Measurements from ENCODE around the gene CDC27. TPM values are rescaled to one million over a fixed set of nuclear protein-coding genes. Genes with fewer than 3 reads are reported as not detected.
"Not testable (repeated sequence)": the region's sequence is repeated elsewhere in the genome, so short reads cannot be mapped to it uniquely, and the experiment has no call there.

The CDC27 gene
- total and polyA plus RNA-seq, 9 donors: 20.5 to 76.8 (median 51.7) TPM

- intact Hi-C loops (cut with DNase I): no loop called here
- no peaks in the 10 kb centered on the region for H3K36me3 ChIP-seq
- no peaks in the 10 kb centered on the region for H3K4me1 ChIP-seq (ENCODE audit: insufficient read depth)
- no peak overlapping the region for H3K4me3 ChIP-seq
- H3K27ac ChIP-seq: no peak overlapping the region
- DNase-seq: no peak
- 87 to 88% (median 87%) methylated on average over 6 of the region's 6 CpGs for WGBS, 3 donors
- TF ChIP-seq, protein P1, sequence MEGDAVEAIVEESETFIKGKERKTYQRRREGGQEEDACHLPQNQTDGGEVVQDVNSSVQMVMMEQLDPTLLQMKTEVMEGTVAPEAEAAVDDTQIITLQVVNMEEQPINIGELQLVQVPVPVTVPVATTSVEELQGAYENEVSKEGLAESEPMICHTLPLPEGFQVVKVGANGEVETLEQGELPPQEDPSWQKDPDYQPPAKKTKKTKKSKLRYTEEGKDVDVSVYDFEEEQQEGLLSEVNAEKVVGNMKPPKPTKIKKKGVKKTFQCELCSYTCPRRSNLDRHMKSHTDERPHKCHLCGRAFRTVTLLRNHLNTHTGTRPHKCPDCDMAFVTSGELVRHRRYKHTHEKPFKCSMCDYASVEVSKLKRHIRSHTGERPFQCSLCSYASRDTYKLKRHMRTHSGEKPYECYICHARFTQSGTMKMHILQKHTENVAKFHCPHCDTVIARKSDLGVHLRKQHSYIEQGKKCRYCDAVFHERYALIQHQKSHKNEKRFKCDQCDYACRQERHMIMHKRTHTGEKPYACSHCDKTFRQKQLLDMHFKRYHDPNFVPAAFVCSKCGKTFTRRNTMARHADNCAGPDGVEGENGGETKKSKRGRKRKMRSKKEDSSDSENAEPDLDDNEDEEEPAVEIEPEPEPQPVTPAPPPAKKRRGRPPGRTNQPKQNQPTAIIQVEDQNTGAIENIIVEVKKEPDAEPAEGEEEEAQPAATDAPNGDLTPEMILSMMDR (IDR thresholded peaks at IDR 0.05): no peak
- TF ChIP-seq EP300 (IDR thresholded peaks at IDR 0.05) (no peak), POLR2A (IDR thresholded peaks at IDR 0.05) (no peak)
- H3K9me3 ChIP-seq: no peaks in the 10 kb centered on the region
- no peaks in the 10 kb centered on the region for H3K27me3 ChIP-seq
These were observed 43.7 kb downstream of the CDC27 start for GRCh38 chr17:47145351-47145750.

DNA sequence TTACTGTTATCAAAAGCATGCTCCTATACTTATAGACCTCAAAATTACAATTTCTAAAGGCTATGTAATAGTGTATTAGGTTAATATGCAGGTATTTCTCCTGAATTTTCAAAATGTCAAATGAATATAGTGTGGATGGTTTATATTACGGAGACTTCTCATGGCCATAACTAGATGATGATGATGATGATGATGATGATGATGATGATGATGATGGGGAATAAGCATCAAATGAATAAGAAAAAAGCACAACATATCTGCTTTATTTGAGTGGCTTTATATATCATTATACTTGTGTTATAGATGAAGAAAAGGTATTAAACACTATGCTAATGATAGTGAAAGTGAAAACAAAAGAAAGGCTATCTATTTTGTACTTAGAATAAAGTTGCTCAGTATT, 53.9 kb downstream of the CDC27 start:
- no peak overlapping the region for H3K4me3 ChIP-seq
- no peak for DNase-seq
- no peaks in the 10 kb centered on the region for H3K27me3 ChIP-seq
- H3K27ac ChIP-seq: no peak overlapping the region
- H3K9me3 ChIP-seq: no peaks in the 10 kb centered on the region
- 98 to 100% (median 98%) methylated on average over 1 of the region's 1 CpG for WGBS, 3 donors
- no peaks in the 10 kb centered on the region for H3K4me1 ChIP-seq (ENCODE audit: insufficient read depth)
- TF ChIP-seq, protein P1 (IDR thresholded peaks at IDR 0.05): no peak
- TF ChIP-seq POLR2A (IDR thresholded peaks at IDR 0.05): no peak
- intact Hi-C loops (cut with DNase I): no loop called here
- no peaks in the 10 kb centered on the region for H3K36me3 ChIP-seq

DNA sequence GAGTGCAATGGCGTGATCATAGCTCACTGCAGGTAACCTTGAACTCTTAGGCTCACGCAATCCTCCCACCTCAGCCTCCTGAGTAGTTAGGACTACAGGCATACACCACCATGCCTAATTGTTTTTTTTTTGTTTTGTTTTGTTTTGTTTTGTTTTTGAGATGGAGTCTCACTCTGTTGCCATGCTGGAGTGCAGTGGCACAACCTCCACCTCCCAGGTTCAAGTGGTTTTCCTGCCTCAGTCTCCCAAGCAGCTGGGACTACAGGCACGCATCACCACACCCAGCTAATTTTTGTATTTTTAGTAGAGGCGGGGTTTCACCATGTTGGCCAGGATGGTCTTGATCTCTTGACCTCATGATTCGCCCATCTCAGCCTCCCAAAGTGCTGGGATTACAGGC, 54.7 kb downstream of the CDC27 start:
- intact Hi-C loops (cut with DNase I); H3K36me3 ChIP-seq: not testable (repeated sequence)
- WGBS, 3 donors: 88 to 98% (median 91%) methylated on average over 5 of the region's 5 CpGs

GRCh38 chr17:47131761-47132160, 57.3 kb downstream of the CDC27 start:
- Histone ChIP-seq H3K4me1 (ENCODE audit: insufficient read depth) (no peaks in the 10 kb centered on the region), H3K27me3 (no peaks in the 10 kb centered on the region), H3K4me3 (no peak overlapping the region), H3K36me3 (no peaks in the 10 kb centered on the region), H3K9me3 (no peaks in the 10 kb centered on the region), H3K27ac (no peak overlapping the region)
- no peak for DNase-seq
- intact Hi-C loops (cut with DNase I): no loop called here
- TF ChIP-seq POLR2A (IDR thresholded peaks at IDR 0.05): no peak
- TF ChIP-seq, protein P1 (IDR thresholded peaks at IDR 0.05): no peak
- no peak for TF ChIP-seq EP300 (IDR thresholded peaks at IDR 0.05)
- WGBS, 3 donors: 64 to 97% (median 75%) methylated on average over 3 of the region's 3 CpGs

More for the DNA sequence above, 54.7 kb downstream of the CDC27 start:
- H3K4me1 ChIP-seq (ENCODE audit: insufficient read depth); DNase-seq; H3K9me3 ChIP-seq; H3K27ac ChIP-seq; H3K27me3 ChIP-seq; H3K4me3 ChIP-seq: not testable (repeated sequence)

- DNase-seq; H3K36me3 ChIP-seq; H3K4me3 ChIP-seq; H3K27me3 ChIP-seq; H3K9me3 ChIP-seq; H3K4me1 ChIP-seq (ENCODE audit: insufficient read depth); intact Hi-C loops (cut with DNase I); H3K27ac ChIP-seq: not testable (repeated sequence)
- 92 to 96% (median 95%) methylated on average over 3 of the region's 3 CpGs for WGBS, 3 donors
These were observed 62.3 kb downstream of the CDC27 start for GRCh38 chr17:47126835-47127234.

DNA sequence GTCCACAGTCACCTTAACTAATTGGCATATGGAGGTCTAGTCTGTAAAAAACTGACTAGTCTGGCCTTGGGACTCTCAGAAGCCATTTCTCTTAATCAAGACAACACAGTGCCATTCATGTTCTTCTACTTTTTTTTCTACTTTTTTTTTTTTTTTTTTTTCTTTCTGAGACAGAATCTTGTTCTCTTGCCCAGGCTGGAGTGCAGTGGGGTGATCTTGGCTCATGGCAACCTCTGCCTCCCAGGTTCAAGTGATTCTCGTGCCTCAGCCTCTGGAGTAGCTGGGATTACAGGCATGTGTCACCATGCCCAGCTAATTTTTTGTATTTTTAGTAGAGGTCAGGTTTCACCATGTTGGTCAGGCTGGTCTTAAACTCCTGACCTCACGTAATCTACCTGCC, 65.8 kb downstream of the CDC27 start:
- H3K4me3 ChIP-seq; H3K27ac ChIP-seq; H3K27me3 ChIP-seq; H3K9me3 ChIP-seq; DNase-seq; H3K4me1 ChIP-seq (ENCODE audit: insufficient read depth); H3K36me3 ChIP-seq; intact Hi-C loops (cut with DNase I): not testable (repeated sequence)
- WGBS, 3 donors: 91 to 97% (median 94%) methylated on average over 2 of the region's 2 CpGs
